ENCODE results near the gene TMEM47.

GRCh38 chrX:34586936-34587335, 70.1 kb downstream of the TMEM47 start:
- TF ChIP-seq CTCF (IDR thresholded peaks at IDR 0.05) (no peak), ZFX (IDR thresholded peaks at IDR 0.05; ENCODE audit: borderline replicate concordance) (no peak)

Data from 22Rv1 (cell line).